CD4-positive, alpha-beta T cell treated with Interleukin-15 for 1 hour (primary cell): ENCODE measurements around the gene PASD1.
"Not testable (repeated sequence)": the region's sequence is repeated elsewhere in the genome, so short reads cannot be mapped to it uniquely, and the experiment has no call there.

ENCODE experiments used
- DNase-seq: peaks from one replicate; pipeline ENCODE4 v3.0.0-alpha.2; 2020

Gene PASD1

GRCh38 chrX:151624677-151625076 lies 61.2 kb downstream of the PASD1 start:
- DNase-seq: no peak

- no peak for DNase-seq
Measured at GRCh38 chrX:151631822-151632221, 68.3 kb downstream of the PASD1 start.

- no peak for DNase-seq
Measured at GRCh38 chrX:151633157-151633556, 69.7 kb downstream of the PASD1 start.

GRCh38 chrX:151634937-151635336 lies 71.5 kb downstream of the PASD1 start:
- no peak for DNase-seq

GRCh38 chrX:151641564-151641963 lies 78.1 kb downstream of the PASD1 start:
- DNase-seq: no peak

- DNase-seq: no peak
Measured at GRCh38 chrX:151675121-151675746, 111.8 kb downstream of the PASD1 start.

GRCh38 chrX:151676196-151676595 lies 112.7 kb downstream of the PASD1 start:
- DNase-seq: no peak

GRCh38 chrX:151679798-151680402 lies 116.4 kb downstream of the PASD1 start:
- DNase-seq: no peak

- no peak for DNase-seq
Measured at GRCh38 chrX:151680805-151681204, 117.3 kb downstream of the PASD1 start.

GRCh38 chrX:151687635-151688034 lies 124.2 kb downstream of the PASD1 start:
- no peak for DNase-seq

- no peak for DNase-seq
Measured at GRCh38 chrX:151688695-151689094, 125.2 kb downstream of the PASD1 start.

- no peak for DNase-seq
Measured at GRCh38 chrX:151692825-151693224, 129.3 kb downstream of the PASD1 start.

- DNase-seq: no peak
Measured at GRCh38 chrX:151694121-151694520, 130.6 kb downstream of the PASD1 start.

- DNase-seq: no peak
Measured at GRCh38 chrX:151694661-151695582, 131.4 kb downstream of the PASD1 start, which contains the start of gene PRRG3. Gene PRRG3 (plus strand): TSS chrX:151695458. CDS start chrX:151698815, 3,357 bp downstream.

GRCh38 chrX:151695583-151696340 lies 132.3 kb downstream of the PASD1 start:
- no peak for DNase-seq

- DNase-seq: not testable (repeated sequence)
Measured at GRCh38 chrX:151697082-151697481, 133.6 kb downstream of the PASD1 start.

GRCh38 chrX:151697522-151697921 lies 134.0 kb downstream of the PASD1 start:
- DNase-seq: no peak

GRCh38 chrX:151698485-151698884 lies 135.0 kb downstream of the PASD1 start:
- DNase-seq: no peak

GRCh38 chrX:151699746-151700145 lies 136.3 kb downstream of the PASD1 start:
- no peak for DNase-seq

- DNase-seq: no peak
Measured at GRCh38 chrX:151700581-151700980, 137.1 kb downstream of the PASD1 start.

GRCh38 chrX:151701071-151701470 lies 137.6 kb downstream of the PASD1 start:
- no peak for DNase-seq

GRCh38 chrX:151701531-151701930 lies 138.1 kb downstream of the PASD1 start:
- no peak for DNase-seq
